ENCODE results near the gene RNF149.

- TF ChIP-seq CTCF (IDR thresholded peaks at IDR 0.05 in 4 of 5, conservative IDR thresholded peaks at IDR 0.05 in 1 of 5), result no peak
- TF ChIP-seq POLR2A (IDR thresholded peaks at IDR 0.05), result no peak
Measured at GRCh38 chr2:101234169-101234938, 74.1 kb downstream of the RNF149 start.
